HUDEP-2 (cell line): ENCODE measurements around the gene SPHK2.
"Not testable (repeated sequence)": the region's sequence is repeated elsewhere in the genome, so short reads cannot be mapped to it uniquely, and the experiment has no call there.

Experiments used
- DNase-seq, 76 experiments: peaks; one replicate each; lab custom pipeline; 2025; ENCODE audit not compliant: unreplicated experiment in 76 of 76; lab: John Stamatoyannopoulos, UW

SPHK2 gene

GRCh38 chr19:48674216-48674809 lies 55.0 kb downstream of the SPHK2 start:
- DNase-seq: no peak

- DNase-seq: peak in 70 of 76 experiments; percentile 44 to 93 (median 78)
These were observed 55.9 kb downstream of the SPHK2 start for GRCh38 chr19:48674921-48675824.

GRCh38 chr19:48676487-48676886 lies 57.2 kb downstream of the SPHK2 start:
- DNase-seq: no peak

GRCh38 chr19:48676887-48677286 lies 57.6 kb downstream of the SPHK2 start:
- no peak for DNase-seq

- peak in 55 of 76 experiments; percentile 6 to 72 (median 35) for DNase-seq
These were observed 58.9 kb downstream of the SPHK2 start for GRCh38 chr19:48678201-48678600.

GRCh38 chr19:48680006-48680405 lies 60.7 kb downstream of the SPHK2 start:
- not testable (repeated sequence) for DNase-seq
